Ovary (tissue), 9 donors: ENCODE data around the gene EXOSC5. TPM values are rescaled to one million over a fixed set of nuclear protein-coding genes. Genes with fewer than 3 reads are reported as not detected.

Experiments
- DNase-seq, 5 donors: peaks; one replicate each; pipeline ENCODE4 v3.0.0-alpha.2; 2019 to 2020
- H3K27ac ChIP-seq, 2 donors: fragments of 200-600 bp; one replicate each; pipeline versions ENCODE4 v1.5.1 to v1.8.0; 2019 to 2022
- H3K27me3 ChIP-seq: fragments of 200-600 bp; one replicate; pipeline ENCODE4 v1.8.0; 2022
- H3K36me3 ChIP-seq: fragments of 200-600 bp; sonication (generic); one replicate; pipeline ENCODE4 v1.5.1; 2019
- H3K4me1 ChIP-seq: one replicate; pipeline ENCODE4 v1.8.1; 2013; ENCODE audit warnings: mild to moderate bottlenecking, moderate library complexity; ENCODE audit not compliant: insufficient read depth
- H3K4me3 ChIP-seq: fragments of 200-600 bp; sonication (generic); one replicate; pipeline ENCODE4 v1.5.1; 2017
- H3K9me3 ChIP-seq, 2 donors: fragments of 200-600 bp in 1 of 2; sonication (generic) in 1 of 2; one replicate each; pipeline versions ENCODE4 v1.5.1 to v1.8.1; 2013 to 2019; ENCODE audit warnings: mild to moderate bottlenecking in 1 of 2, moderate library complexity in 1 of 2
- CTCF ChIP-seq, 3 donors: fragments of 450-650 bp in 2 of 3; fragments of 200-600 bp in 1 of 3; IDR thresholded peaks; one replicate each; pipeline versions ENCODE4 v1.5.1 to v1.8.0; 2016 to 2022; ENCODE audit warnings: antibody characterized with exemption in 3 of 3, mild to moderate bottlenecking in 1 of 3
- EP300 ChIP-seq: sonication (generic); formaldehyde crosslinking; IDR thresholded peaks from one replicate; pipeline ENCODE4 v1.6.1; 2017; ENCODE audit warnings: antibody characterized with exemption
- POLR2A ChIP-seq: fragments of 450-650 bp; IDR thresholded peaks from one replicate; pipeline ENCODE4 v1.6.1; 2017; ENCODE audit warnings: antibody characterized with exemption, mild to moderate bottlenecking, moderate library complexity
- WGBS, 3 donors: extraction: QIAGEN DNeasy Blood & Tissue Kit in 1 of 3; methylation state at CpG; one replicate each; pipeline versions ENCODE4 v1.1.5 to v1.1.7; 2013 to 2017; 5-methylcytosine and 5-hydroxymethylcytosine counted together
- intact Hi-C, 4 donors: fragments of 100-400 bp; cut with DNase I; formaldehyde crosslinking; loops; one replicate each; pipeline versions ENCODE4 v1.11.0 to v1.15.1; 2022 to 2023
- polyA plus RNA-seq, 2 donors: library from polyadenylated mRNA; stranded (reverse); fragments of 200-250 nt in 1 of 2; fragments of 350-450 nt in 1 of 2; fragmentation: Illumina TruSeq in 1 of 2; extraction: RNeasy Lipid Tissue Mini Kit (QIAGEN cat#74804) in 1 of 2; gene quantifications; one replicate each; pipeline ENCODE4 v1.2.3, GENCODE V29; 2013 to 2014
- total RNA-seq, 7 donors: library from RNA; depleted of rRNA in 2 of 7; stranded (reverse); fragments of >200 nt in 2 of 7; fragmentation: NEBNext Ultra II Directional in 3 of 7; extraction: Animal tissue kit (Norgen Biotek cat#: 25700) in 3 of 7; gene quantifications; one replicate each; pipeline versions ENCODE4 v1.1.0 to v1.2.4, GENCODE V29; 2016 to 2023
- donor health status: DM: no; HTN: no; CAD: no; lungs with moderate emphysema.
- donor health status: DM: no; HTN: no; CAD: no.
- donor health status: Bipolar disorder and iron deficiency.
- donor health status: DM: yes; HTN: yes; CAD: no.
- donor health status: DM: no; HTN: no; CAD: no.
- donor health status: DM: yes; HTN: yes; CAD: no.

Gene EXOSC5
- total and polyA plus RNA-seq, 9 donors, result 1.5 to 25.0 (median 13.8) TPM

GRCh38 chr19:41403181-41403970 lies 6.2 kb upstream of the EXOSC5 start:
- Histone ChIP-seq H3K9me3 (no peaks in the 10 kb centered on the region), H3K36me3 (no peaks in the 10 kb centered on the region), H3K27ac (no peak overlapping the region), H3K4me1 (peaks cover 3% of the 10 kb centered on the region), H3K27me3 (no peaks in the 10 kb centered on the region), H3K4me3 (no peak overlapping the region)
- WGBS, 3 donors, result 55 to 61% (median 58%) methylated on average over 12 of the region's 12 CpGs
- no peak for DNase-seq
- TF ChIP-seq POLR2A, result no peak
- no peak for TF ChIP-seq EP300
- intact Hi-C loops, result no loop called here

GRCh38 chr19:41402010-41402409 lies 4.9 kb upstream of the EXOSC5 start:
- no peaks in the 10 kb centered on the region for H3K9me3 ChIP-seq
- no peak overlapping the region for H3K27ac ChIP-seq
- WGBS, 3 donors, result 71 to 79% (median 73%) methylated on average over 3 of the region's 3 CpGs

GRCh38 chr19:41401483-41401882 lies 4.3 kb upstream of the EXOSC5 start:
- Histone ChIP-seq H3K4me3 (no peak overlapping the region), H3K4me1 (peaks cover 3% of the 10 kb centered on the region), H3K9me3 (no peaks in the 10 kb centered on the region), H3K36me3 (no peaks in the 10 kb centered on the region), H3K27me3 (no peaks in the 10 kb centered on the region), H3K27ac (no peak overlapping the region)
- 74 to 76% (median 74%) methylated on average over 4 of the region's 4 CpGs for WGBS, 3 donors
- TF ChIP-seq POLR2A (no peak), EP300 (no peak), CTCF (IDR thresholded peaks at IDR 0.05) (no peak)
- DNase-seq, result no peak
- intact Hi-C loops, result no loop called here

More at GRCh38 chr19:41402010-41402409, 4.9 kb upstream of the EXOSC5 start:
- Histone ChIP-seq H3K36me3 (no peaks in the 10 kb centered on the region), H3K27me3 (no peaks in the 10 kb centered on the region), H3K4me3 (no peak overlapping the region), H3K4me1 (peaks cover 3% of the 10 kb centered on the region)
- no peak for TF ChIP-seq CTCF (IDR thresholded peaks at IDR 0.05)
- TF ChIP-seq EP300, result no peak
- no peak for TF ChIP-seq POLR2A
- DNase-seq, result no peak
- intact Hi-C loops, result no loop called here

GRCh38 chr19:41399525-41399924 lies 2.4 kb upstream of the EXOSC5 start:
- TF ChIP-seq POLR2A (no peak), EP300 (no peak), CTCF (IDR thresholded peaks at IDR 0.05) (no peak)
- intact Hi-C loops, result no loop called here
- Histone ChIP-seq H3K36me3 (no peaks in the 10 kb centered on the region), H3K27ac (no peak overlapping the region), H3K27me3 (no peaks in the 10 kb centered on the region), H3K4me3 (no peak overlapping the region), H3K4me1 (peaks cover 5% of the 10 kb centered on the region), H3K9me3 (no peaks in the 10 kb centered on the region)
- 82 to 89% (median 85%) methylated on average over 2 of the region's 2 CpGs for WGBS, 3 donors
- no peak for DNase-seq

GRCh38 chr19:41399091-41399490 lies 1.9 kb upstream of the EXOSC5 start:
- Histone ChIP-seq H3K4me1 (peaks cover 5% of the 10 kb centered on the region), H3K4me3 (no peak overlapping the region), H3K27me3 (no peaks in the 10 kb centered on the region), H3K9me3 (no peaks in the 10 kb centered on the region), H3K36me3 (no peaks in the 10 kb centered on the region), H3K27ac (no peak overlapping the region)
- WGBS, 3 donors, result 78 to 79% (median 78%) methylated on average over 3 of the region's 3 CpGs
- no peak for DNase-seq
- TF ChIP-seq EP300 (no peak), POLR2A (no peak), CTCF (IDR thresholded peaks at IDR 0.05) (no peak)
- intact Hi-C loops, result no loop called here
